ENCODE results near the gene ADGRF4. TPM values are rescaled to one million over a fixed set of nuclear protein-coding genes. Genes with fewer than 3 reads are reported as not detected.

ADGRF4 gene
- total and polyA plus RNA-seq, 2 of the 8 experiments (the other 6 are each of a cell fraction or from before 2014, with no cell fraction given) = 0.02 TPM; not detected in 1

DNA sequence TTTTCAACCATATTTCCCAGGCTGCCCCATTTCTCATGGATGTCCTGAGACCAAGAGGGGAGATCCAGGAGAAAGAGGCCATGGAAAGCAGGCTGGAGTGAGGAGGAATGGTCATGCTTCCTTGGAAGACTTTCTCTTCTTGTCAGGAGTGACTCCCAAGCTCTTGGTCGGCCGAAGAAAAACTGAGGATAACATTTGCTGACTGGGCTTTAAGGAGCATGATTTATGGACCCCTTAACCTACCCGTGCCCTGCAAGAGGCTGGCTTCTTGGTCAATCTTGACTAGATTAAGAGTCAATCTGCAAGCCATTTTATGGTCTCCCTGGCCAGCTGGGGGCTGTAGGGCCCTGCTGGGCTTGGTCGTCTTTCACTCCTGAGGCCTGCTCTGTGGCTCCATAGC is 22.8 kb downstream of the ADGRF4 start (continued):
- TF ChIP-seq RNF2 (IDR thresholded peaks at IDR 0.05; ENCODE audit: borderline replicate concordance, low read depth, low read length, missing control alignments, poor library complexity, severe bottlenecking) (no peak), USF2 (IDR thresholded peaks at IDR 0.05; ENCODE audit: low read length) (no peak), ASH2L (IDR thresholded peaks at IDR 0.05; ENCODE audit: low read length) (no peak), GABPA (IDR thresholded peaks at IDR 0.05; ENCODE audit: borderline replicate concordance, insufficient read depth, low read length) (no peak)

All from H1 (cell line).